Measurements from ENCODE around the gene MORN5. TPM values are rescaled to one million over a fixed set of nuclear protein-coding genes. Genes with fewer than 3 reads are reported as not detected.

Gene MORN5
- total and polyA plus RNA-seq, 4 donors, result 17.9 to 22.9 (median 18.6) TPM

DNA sequence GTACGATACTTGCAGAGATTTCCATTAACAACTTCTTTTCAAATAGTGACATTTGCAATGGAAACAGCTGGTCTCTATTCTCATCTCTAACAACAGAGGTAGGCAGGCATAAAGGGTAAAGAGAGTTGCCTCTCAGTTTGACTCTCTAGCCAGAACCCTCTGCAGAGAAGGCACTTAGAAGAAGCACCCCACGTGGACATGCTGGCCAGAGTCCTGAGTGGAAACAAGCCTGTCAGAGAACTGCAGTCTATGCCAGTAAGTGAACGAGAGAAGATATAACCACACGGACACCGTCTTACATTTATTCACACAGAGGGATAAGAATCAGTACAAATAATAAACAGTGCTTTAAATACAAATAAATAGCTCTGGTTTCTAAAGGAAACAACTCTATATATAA is 80.0 kb downstream of the MORN5 start:
- Histone ChIP-seq H3K9me3 (ENCODE audit: control insufficient read depth in 4 of 4, insufficient read depth in 3 of 4, low read length in 3 of 4) (peaks cover 0 to 2% (median 0%) of the 10 kb centered on the region in 4 donors), H3K27me3 (ENCODE audit: control insufficient read depth in 3 of 3, insufficient read depth in 3 of 3, low read length in 2 of 3) (no peaks in the 10 kb centered on the region), H3K27ac (ENCODE audit: low read depth in 1 of 2, low read length in 1 of 2) (no peak overlapping the region), H3K9ac (ENCODE audit: insufficient read depth in 1 of 2, low read length in 2 of 2) (no peak overlapping the region), H3K36me3 (ENCODE audit: control insufficient read depth in 4 of 4, insufficient read depth in 4 of 4, low read length in 4 of 4) (peaks cover 11 to 28% (median 25%) of the 10 kb centered on the region in 4 donors), H3K4me1 (ENCODE audit: control insufficient read depth in 5 of 5, insufficient read depth in 5 of 5, low read length in 5 of 5) (peaks cover 0 to 4% (median 0%) of the 10 kb centered on the region in 5 donors), H3K4me3 (no peak overlapping the region)
- DNase-seq (no peak), ATAC-seq (ENCODE audit: insufficient read depth, low FRiP score) (no peak)
- 82 to 83% methylated on average over 5 of the region's 5 CpGs for WGBS, 2 donors
- TF ChIP-seq, protein P1, sequence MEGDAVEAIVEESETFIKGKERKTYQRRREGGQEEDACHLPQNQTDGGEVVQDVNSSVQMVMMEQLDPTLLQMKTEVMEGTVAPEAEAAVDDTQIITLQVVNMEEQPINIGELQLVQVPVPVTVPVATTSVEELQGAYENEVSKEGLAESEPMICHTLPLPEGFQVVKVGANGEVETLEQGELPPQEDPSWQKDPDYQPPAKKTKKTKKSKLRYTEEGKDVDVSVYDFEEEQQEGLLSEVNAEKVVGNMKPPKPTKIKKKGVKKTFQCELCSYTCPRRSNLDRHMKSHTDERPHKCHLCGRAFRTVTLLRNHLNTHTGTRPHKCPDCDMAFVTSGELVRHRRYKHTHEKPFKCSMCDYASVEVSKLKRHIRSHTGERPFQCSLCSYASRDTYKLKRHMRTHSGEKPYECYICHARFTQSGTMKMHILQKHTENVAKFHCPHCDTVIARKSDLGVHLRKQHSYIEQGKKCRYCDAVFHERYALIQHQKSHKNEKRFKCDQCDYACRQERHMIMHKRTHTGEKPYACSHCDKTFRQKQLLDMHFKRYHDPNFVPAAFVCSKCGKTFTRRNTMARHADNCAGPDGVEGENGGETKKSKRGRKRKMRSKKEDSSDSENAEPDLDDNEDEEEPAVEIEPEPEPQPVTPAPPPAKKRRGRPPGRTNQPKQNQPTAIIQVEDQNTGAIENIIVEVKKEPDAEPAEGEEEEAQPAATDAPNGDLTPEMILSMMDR (IDR thresholded peaks at IDR 0.05; ENCODE audit: control extremely low read depth, extremely low read depth), result no peak

DNA sequence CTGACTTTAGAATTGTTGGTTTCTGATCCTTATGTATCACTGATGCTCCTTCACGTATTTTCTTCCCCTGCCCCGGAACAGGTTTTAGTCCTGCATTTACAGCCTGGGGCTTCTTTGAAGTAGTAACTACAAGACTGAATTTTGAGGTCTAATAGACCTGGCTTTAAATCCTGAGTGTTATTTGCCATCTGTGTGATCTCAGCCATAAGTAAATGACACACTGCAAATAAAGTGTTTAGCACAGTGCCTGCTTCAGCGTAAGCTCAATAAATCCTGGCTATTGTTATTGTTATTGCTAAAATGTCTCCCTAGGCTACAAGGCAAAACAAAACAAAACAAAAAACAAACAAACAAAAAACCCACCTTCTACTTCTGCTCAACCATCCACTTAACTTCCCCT is 84.6 kb downstream of the MORN5 start:
- TF ChIP-seq, protein P1 (IDR thresholded peaks at IDR 0.05; ENCODE audit: control extremely low read depth, extremely low read depth), result no peak
- DNase-seq, result no peak
- Histone ChIP-seq H3K36me3 (ENCODE audit: control insufficient read depth in 4 of 4, insufficient read depth in 4 of 4, low read length in 4 of 4) (peaks cover 23 to 51% (median 39%) of the 10 kb centered on the region in 4 donors), H3K27me3 (ENCODE audit: control insufficient read depth in 3 of 3, insufficient read depth in 3 of 3, low read length in 2 of 3) (no peaks in the 10 kb centered on the region), H3K9ac (ENCODE audit: insufficient read depth in 1 of 2, low read length in 2 of 2) (no peak overlapping the region), H3K4me3 (no peak overlapping the region), H3K4me1 (ENCODE audit: control insufficient read depth in 5 of 5, insufficient read depth in 5 of 5, low read length in 5 of 5) (peaks cover 0 to 4% (median 0%) of the 10 kb centered on the region in 5 donors), H3K9me3 (ENCODE audit: control insufficient read depth in 4 of 4, insufficient read depth in 3 of 4, low read length in 3 of 4) (no peaks in the 10 kb centered on the region), H3K27ac (ENCODE audit: low read depth in 1 of 2, low read length in 1 of 2) (no peak overlapping the region)
- WGBS, 2 donors, result 89 to 93% methylated on average over 3 of the region's 3 CpGs
- no peak for ATAC-seq (ENCODE audit: insufficient read depth, low FRiP score)

DNA sequence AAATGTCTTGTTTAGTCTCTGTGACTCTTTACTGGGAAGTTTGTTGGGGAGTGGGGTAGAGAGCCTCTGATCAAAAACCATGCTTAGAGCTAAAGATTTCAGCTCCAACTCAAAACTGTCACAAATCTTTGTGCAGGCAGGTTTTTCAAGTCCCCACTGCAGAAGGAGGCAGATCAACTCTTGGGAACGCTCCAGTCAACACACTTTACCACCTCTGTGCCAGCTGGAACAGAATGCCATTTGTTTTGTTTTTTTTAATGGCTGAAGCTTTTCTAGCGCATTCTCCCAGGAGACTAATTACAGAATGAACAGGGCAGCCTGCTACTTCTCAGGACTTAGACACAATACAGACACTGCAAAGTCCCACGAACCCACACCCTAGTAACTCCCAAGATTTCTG is 87.0 kb downstream of the MORN5 start:
- WGBS, 2 donors, result 91 to 93% methylated on average over 3 of the region's 3 CpGs
- DNase-seq, result no peak
- H3K36me3 ChIP-seq (ENCODE audit: control insufficient read depth in 4 of 4, insufficient read depth in 4 of 4, low read length in 4 of 4), result peaks cover 21 to 50% (median 34%) of the 10 kb centered on the region in 4 donors

More for the DNA sequence above, 87.0 kb downstream of the MORN5 start:
- H3K9ac ChIP-seq (ENCODE audit: insufficient read depth in 1 of 2, low read length in 2 of 2), result no peak overlapping the region
- H3K4me3 ChIP-seq, result no peak overlapping the region
- TF ChIP-seq, protein P1 (IDR thresholded peaks at IDR 0.05; ENCODE audit: control extremely low read depth, extremely low read depth), result no peak
- no peak for ATAC-seq (ENCODE audit: insufficient read depth, low FRiP score)
- no peaks in the 10 kb centered on the region for H3K27me3 ChIP-seq (ENCODE audit: control insufficient read depth in 3 of 3, insufficient read depth in 3 of 3, low read length in 2 of 3)
- H3K27ac ChIP-seq (ENCODE audit: low read depth in 1 of 2, low read length in 1 of 2), result no peak overlapping the region
- no peaks in the 10 kb centered on the region for H3K9me3 ChIP-seq (ENCODE audit: control insufficient read depth in 4 of 4, insufficient read depth in 3 of 4, low read length in 3 of 4)
- peaks cover 0 to 2% (median 0%) of the 10 kb centered on the region in 5 donors for H3K4me1 ChIP-seq (ENCODE audit: control insufficient read depth in 5 of 5, insufficient read depth in 5 of 5, low read length in 5 of 5)
